ENCODE measurements around the gene FAM83C. TPM values are rescaled to one million over a fixed set of nuclear protein-coding genes. Genes with fewer than 3 reads are reported as not detected.

Gene FAM83C
- total RNA-seq, 1 experiment from 2014 or later = 0.81 TPM

GRCh38 chr20:35284267-35284991, 7.8 kb downstream of the FAM83C start, which contains the start of gene EIF6:
EIF6 (minus strand) TSS chr20:35284772; CDS start chr20:35284487, 285 bp downstream.
- DNase-seq (ENCODE audit: low spot score) = peak; percentile 98

GRCh38 chr20:35283441-35284266, 8.6 kb downstream of the FAM83C start:
- peak; percentile 49 for DNase-seq (ENCODE audit: low spot score)

- no peak for DNase-seq (ENCODE audit: low spot score)
Measured at GRCh38 chr20:35281506-35282101, 10.6 kb downstream of the FAM83C start.

- no peak for DNase-seq (ENCODE audit: low spot score)
Measured at GRCh38 chr20:35280523-35280922, 11.7 kb downstream of the FAM83C start.

GRCh38 chr20:35279533-35280174, 12.6 kb downstream of the FAM83C start:
- no peak for DNase-seq (ENCODE audit: low spot score)

- peak; percentile 84 for DNase-seq (ENCODE audit: low spot score)
Measured at GRCh38 chr20:35279040-35279439, 13.2 kb downstream of the FAM83C start.

- DNase-seq (ENCODE audit: low spot score) = peak; percentile 98
Measured at GRCh38 chr20:35277531-35278395, 14.5 kb downstream of the FAM83C start, which contains the start of gene MMP24OS. MMP24OS (minus strand) TSS chr20:35278122; CDS start chr20:35277929, 193 bp downstream.

- no peak for DNase-seq (ENCODE audit: low spot score)
Measured at GRCh38 chr20:35277127-35277526, 15.1 kb downstream of the FAM83C start.

GRCh38 chr20:35276408-35276807, 15.8 kb downstream of the FAM83C start:
- DNase-seq (ENCODE audit: low spot score) = no peak

- no peak for DNase-seq (ENCODE audit: low spot score)
Measured at GRCh38 chr20:35275741-35276251, 16.4 kb downstream of the FAM83C start.

GRCh38 chr20:35274172-35275092, 17.8 kb downstream of the FAM83C start:
- DNase-seq (ENCODE audit: low spot score) = no peak

GRCh38 chr20:35273449-35274171, 18.6 kb downstream of the FAM83C start:
- DNase-seq (ENCODE audit: low spot score) = no peak

GRCh38 chr20:35271904-35272303, 20.3 kb downstream of the FAM83C start:
- no peak for DNase-seq (ENCODE audit: low spot score)

- DNase-seq (ENCODE audit: low spot score) = no peak
Measured at GRCh38 chr20:35271073-35271882, 20.9 kb downstream of the FAM83C start.

GRCh38 chr20:35270021-35270902, 22.0 kb downstream of the FAM83C start:
- no peak for DNase-seq (ENCODE audit: low spot score)

GRCh38 chr20:35269055-35269781, 23.0 kb downstream of the FAM83C start:
- DNase-seq (ENCODE audit: low spot score) = peak; percentile 93
